Measurements from ENCODE around the gene CCSER2. TPM values are rescaled to one million over a fixed set of nuclear protein-coding genes. Genes with fewer than 3 reads are reported as not detected.

Gene CCSER2
- polyA plus RNA-seq, 1 of the 3 experiments (the other 2 are of a cell fraction) = 8.5 TPM

GRCh38 chr10:84541289-84541637, 212.9 kb downstream of the CCSER2 start (continued):
- TF ChIP-seq USF1 (IDR thresholded peaks at IDR 0.05; ENCODE audit: borderline replicate concordance, low read depth) (no peak), TCF12 (IDR thresholded peaks at IDR 0.05) (no peak), SIN3A (IDR thresholded peaks at IDR 0.05; ENCODE audit: borderline replicate concordance, low read depth, low read length) (no peak), MXI1 (IDR thresholded peaks at IDR 0.05; ENCODE audit: low read depth, low read length) (no peak), CTCF (IDR thresholded peaks at IDR 0.05) (no peak)

GRCh38 chr10:84542522-84543490, 214.4 kb downstream of the CCSER2 start:
- POLR2A ChIA-PET = interaction anchor here (0.6 kb wide), 1 partner anchor 42 kb away, joined by 7 read pairs; no protein-coding TSS in a partner anchor
- Histone ChIP-seq H3K9me2 (no peaks in the 10 kb centered on the region), H4K20me1 (ENCODE audit: insufficient read depth) (no peaks in the 10 kb centered on the region), H3K4me2 (no peak overlapping the region), H3K27ac (ENCODE audit: low read depth in 2 of 2, low read length in 1 of 2) (peak overlapping the region in 1 of 2 experiments; percentile 92; a peak in 2 of 4 replicates), H2AFZ (ENCODE audit: low read depth) (no peak overlapping the region), H3K27me3 (ENCODE audit: insufficient read depth) (no peaks in the 10 kb centered on the region), H3K4me3 (ENCODE audit: low read depth in 2 of 2, low read length in 1 of 2) (no peak overlapping the region; a peak in 1 of 4 replicates), H3K9me3 (no peaks in the 10 kb centered on the region), H3K79me2 (ENCODE audit: insufficient read depth) (no peaks in the 10 kb centered on the region), H3K4me1 (ENCODE audit: control insufficient read depth in 1 of 2, insufficient read depth in 2 of 2, low read depth in 1 of 2, low read length in 1 of 2) (peaks cover 10 to 33% of the 10 kb centered on the region in 2 experiments; a peak in 3 of 4 replicates), H3K36me3 (replicated peaks in 1 of 2; ENCODE audit: control insufficient read depth in 1 of 2, insufficient read depth in 2 of 2, low read length in 1 of 2) (no peaks in the 10 kb centered on the region), H3K9ac (no peak overlapping the region), H3F3A (replicated peaks; ENCODE audit: insufficient read depth) (peaks cover 6% of the 10 kb centered on the region)
- WGBS (ENCODE audit: low lambda C conversion rate) = 44% methylated on average over 22 of the region's 25 CpGs
- TF ChIP-seq MXI1 (IDR thresholded peaks at IDR 0.05; ENCODE audit: low read depth, low read length) (peak; percentile 72), RAD21 (IDR thresholded peaks at IDR 0.05; ENCODE audit: low read length) (peak; percentile 27; the same call in 1 of the 2 replicates), PBX3 (IDR thresholded peaks at IDR 0.05) (no peak), ELF1 (IDR thresholded peaks at IDR 0.05) (no peak), FOXJ3 (CRISPR knock-in tag; IDR thresholded peaks at IDR 0.05) (peak; percentile 97), RCOR1 (IDR thresholded peaks at IDR 0.05; ENCODE audit: low read length) (peak; percentile 99), EP300 (IDR thresholded peaks at IDR 0.05; ENCODE audit: borderline replicate concordance in 1 of 2, low read depth in 1 of 2, low read length in 1 of 2) (peak in 1 of 2 experiments; percentile 95; a peak in 2 of 4 replicates), CHD2 (IDR thresholded peaks at IDR 0.05; ENCODE audit: low read length, partially characterized antibody) (peak; percentile 82), TCF12 (IDR thresholded peaks at IDR 0.05) (peak; percentile 47; the same call in 1 of the 2 replicates), GATA2 (CRISPR knock-in tag; IDR thresholded peaks at IDR 0.05) (peak; percentile 99), FOSL2 (IDR thresholded peaks at IDR 0.05; ENCODE audit: borderline replicate concordance, low read depth) (no peak)
- CTCF ChIA-PET = interaction anchor here (0.6 to 11.4 kb wide), 9 partner anchors 9 to 278 kb away, joined by 3 to 201 read pairs (median 3); no protein-coding TSS in a partner anchor
- peak; percentile 80 for DNase-seq

All from SK-N-SH (cell line).